Measurements from ENCODE around the gene SLC15A1. TPM values are rescaled to one million over a fixed set of nuclear protein-coding genes. Genes with fewer than 3 reads are reported as not detected.

Gene SLC15A1
- total RNA-seq, 4 donors from 2014 or later, result 0.19 to 5.3 (median 2.3) TPM

DNA sequence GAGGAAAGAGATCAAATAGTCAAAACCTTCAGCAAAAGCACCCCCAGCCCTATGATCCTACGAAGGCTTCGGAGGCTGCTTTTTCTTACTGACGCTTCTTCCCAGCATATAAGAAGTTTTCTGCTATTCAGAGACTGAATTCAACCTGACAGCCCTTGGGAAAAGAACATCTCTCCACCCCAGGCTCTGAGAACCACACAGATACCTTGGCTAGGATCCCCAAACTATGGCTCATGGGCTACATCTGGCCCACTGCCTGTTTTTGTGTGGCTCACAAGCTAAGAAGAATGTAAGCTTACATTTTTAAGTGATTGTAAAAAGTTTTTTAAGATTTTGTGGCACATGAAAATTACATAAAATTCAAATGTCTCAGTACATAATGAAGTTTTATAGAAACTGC lies 3.0 kb downstream of the SLC15A1 start:
- TF ChIP-seq POLR2A (IDR thresholded peaks at IDR 0.05), result no peak
- TF ChIP-seq, protein P1, sequence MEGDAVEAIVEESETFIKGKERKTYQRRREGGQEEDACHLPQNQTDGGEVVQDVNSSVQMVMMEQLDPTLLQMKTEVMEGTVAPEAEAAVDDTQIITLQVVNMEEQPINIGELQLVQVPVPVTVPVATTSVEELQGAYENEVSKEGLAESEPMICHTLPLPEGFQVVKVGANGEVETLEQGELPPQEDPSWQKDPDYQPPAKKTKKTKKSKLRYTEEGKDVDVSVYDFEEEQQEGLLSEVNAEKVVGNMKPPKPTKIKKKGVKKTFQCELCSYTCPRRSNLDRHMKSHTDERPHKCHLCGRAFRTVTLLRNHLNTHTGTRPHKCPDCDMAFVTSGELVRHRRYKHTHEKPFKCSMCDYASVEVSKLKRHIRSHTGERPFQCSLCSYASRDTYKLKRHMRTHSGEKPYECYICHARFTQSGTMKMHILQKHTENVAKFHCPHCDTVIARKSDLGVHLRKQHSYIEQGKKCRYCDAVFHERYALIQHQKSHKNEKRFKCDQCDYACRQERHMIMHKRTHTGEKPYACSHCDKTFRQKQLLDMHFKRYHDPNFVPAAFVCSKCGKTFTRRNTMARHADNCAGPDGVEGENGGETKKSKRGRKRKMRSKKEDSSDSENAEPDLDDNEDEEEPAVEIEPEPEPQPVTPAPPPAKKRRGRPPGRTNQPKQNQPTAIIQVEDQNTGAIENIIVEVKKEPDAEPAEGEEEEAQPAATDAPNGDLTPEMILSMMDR (IDR thresholded peaks at IDR 0.05), result no peak
- Histone ChIP-seq H3K27me3 (peaks cover 0 to 55% (median 11%) of the 10 kb centered on the region in 4 donors), H3K27ac (no peak overlapping the region), H3K4me3 (no peak overlapping the region), H3K4me1 (peaks cover 8 to 16% (median 11%) of the 10 kb centered on the region in 3 donors), H3K36me3 (no peaks in the 10 kb centered on the region), H3K9me3 (peaks cover 0 to 8% (median 0%) of the 10 kb centered on the region in 3 donors)
- WGBS, 2 donors, result 79 to 85% methylated on average over 3 of the region's 3 CpGs
- intact Hi-C loops (cut with DNase I), result no loop called here
- no peak for DNase-seq

DNA sequence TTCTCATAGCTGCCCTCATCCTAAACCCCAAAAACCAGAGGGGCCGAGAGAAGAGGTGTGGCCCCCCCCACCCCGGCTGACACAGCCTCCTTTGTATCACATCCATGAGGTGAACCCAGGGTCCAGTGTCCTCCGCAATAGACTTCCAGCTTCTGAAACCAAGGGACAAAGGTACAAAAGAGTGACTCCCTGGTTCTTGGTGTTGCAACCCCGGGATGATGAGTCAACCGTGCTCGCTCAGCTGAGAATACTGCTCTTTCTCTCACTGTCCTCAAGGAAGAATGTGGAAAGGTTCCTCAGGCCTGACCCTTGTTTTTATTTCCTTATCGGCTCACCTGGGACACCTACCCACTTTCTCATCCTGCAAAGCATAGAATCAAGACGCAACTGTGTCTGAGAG lies 5.5 kb downstream of the SLC15A1 start:
- no peak for DNase-seq
- Histone ChIP-seq H3K9me3 (no peaks in the 10 kb centered on the region), H3K36me3 (no peaks in the 10 kb centered on the region), H3K4me3 (no peak overlapping the region), H3K4me1 (peaks cover 2 to 7% (median 3%) of the 10 kb centered on the region in 3 donors), H3K27me3 (peaks cover 0 to 31% (median under 1%) of the 10 kb centered on the region in 4 donors), H3K27ac (no peak overlapping the region)
- intact Hi-C loops (cut with DNase I), result no loop called here
- whole genome bisulfite sequencing, 2 donors, result 85 to 87% methylated on average over 8 of the region's 8 CpGs
- TF ChIP-seq, protein P1 (IDR thresholded peaks at IDR 0.05), result no peak
- no peak for TF ChIP-seq POLR2A (IDR thresholded peaks at IDR 0.05)

DNA sequence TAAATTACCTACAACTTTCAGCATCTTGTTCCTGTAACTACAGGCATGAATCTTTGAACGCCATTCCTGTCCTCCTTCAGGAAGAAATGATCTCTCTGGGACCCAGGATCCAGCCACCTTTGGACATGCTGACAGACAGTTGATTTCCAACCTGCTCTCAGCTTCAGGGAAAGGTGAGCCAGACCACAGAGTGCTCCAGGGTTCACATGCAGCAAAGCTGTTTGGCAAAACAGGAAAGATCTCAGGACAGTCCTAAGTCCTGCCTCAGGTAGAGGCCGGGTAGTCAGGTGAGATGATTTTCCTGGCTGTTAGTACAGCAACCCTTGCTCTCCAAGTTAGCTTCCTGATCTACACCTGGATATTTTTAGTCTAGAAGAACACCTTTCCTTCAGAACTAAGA lies 9.1 kb downstream of the SLC15A1 start:
- Histone ChIP-seq H3K9me3 (no peaks in the 10 kb centered on the region), H3K36me3 (no peaks in the 10 kb centered on the region), H3K4me1 (no peaks in the 10 kb centered on the region), H3K27me3 (no peaks in the 10 kb centered on the region), H3K4me3 (no peak overlapping the region), H3K27ac (no peak overlapping the region)
- intact Hi-C loops (cut with DNase I), result no loop called here
- DNase-seq, result no peak
- 54 to 65% methylated on average over 2 of the region's 2 CpGs for WGBS, 2 donors
- TF ChIP-seq, protein P1 (IDR thresholded peaks at IDR 0.05), result no peak
- no peak for TF ChIP-seq POLR2A (IDR thresholded peaks at IDR 0.05)

- Histone ChIP-seq H3K9me3 (no peaks in the 10 kb centered on the region), H3K27me3 (no peaks in the 10 kb centered on the region)
These were observed 9.5 kb downstream of the SLC15A1 start for GRCh38 chr13:98742961-98743360.

DNA sequence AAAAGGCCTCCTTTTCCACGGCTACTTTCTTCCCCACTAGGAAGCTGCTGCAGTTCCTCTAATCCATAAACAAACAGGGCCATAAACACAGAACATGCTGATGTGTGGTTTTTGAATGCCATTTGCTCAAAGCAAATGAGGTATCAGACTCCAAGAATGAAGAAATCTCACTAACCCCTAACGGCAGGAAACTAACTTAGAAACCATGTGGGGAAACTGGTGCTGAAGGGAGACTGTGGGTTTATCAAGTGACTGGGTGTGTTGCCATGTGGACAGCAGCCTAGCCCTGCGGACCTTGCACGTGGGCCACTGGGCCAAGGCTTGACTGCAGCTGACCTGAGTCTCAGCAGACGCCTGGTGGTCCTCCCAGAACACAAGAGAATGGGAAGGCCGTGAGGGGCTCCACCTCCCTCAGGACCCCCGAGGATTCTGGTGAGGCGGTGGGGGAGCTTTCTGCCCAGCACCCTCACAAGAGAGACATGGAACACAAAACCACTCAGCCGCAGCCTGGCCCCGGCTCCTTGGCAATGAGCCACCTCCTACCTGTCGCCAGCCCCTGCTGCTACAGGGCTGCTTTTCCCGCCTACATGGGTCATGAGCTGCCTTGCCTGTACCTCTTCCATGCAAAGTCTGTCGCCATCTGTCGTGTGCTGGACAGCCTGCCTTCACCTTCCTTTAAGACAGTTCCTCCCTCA lies 10.6 kb downstream of the SLC15A1 start:
- intact Hi-C loops (cut with DNase I), result no loop called here
- 77 to 79% methylated on average over 10 of the region's 14 CpGs for WGBS, 2 donors
- no peaks in the 10 kb centered on the region for H3K27me3 ChIP-seq
- no peaks in the 10 kb centered on the region for H3K36me3 ChIP-seq
- TF ChIP-seq, protein P1 (IDR thresholded peaks at IDR 0.05), result no peak
- no peak for TF ChIP-seq POLR2A (IDR thresholded peaks at IDR 0.05)
- no peak for DNase-seq
- no peaks in the 10 kb centered on the region for H3K9me3 ChIP-seq
- H3K4me1 ChIP-seq, result no peaks in the 10 kb centered on the region
- no peak overlapping the region for H3K4me3 ChIP-seq
- no peak overlapping the region for H3K27ac ChIP-seq

More at GRCh38 chr13:98742961-98743360, 9.5 kb downstream of the SLC15A1 start:
- no peaks in the 10 kb centered on the region for H3K36me3 ChIP-seq
- H3K4me3 ChIP-seq, result no peak overlapping the region
- 89 to 96% methylated on average over 5 of the region's 5 CpGs for WGBS, 2 donors
- TF ChIP-seq, protein P1 (IDR thresholded peaks at IDR 0.05), result no peak
- TF ChIP-seq POLR2A (IDR thresholded peaks at IDR 0.05), result no peak
- intact Hi-C loops (cut with DNase I), result no loop called here
- DNase-seq, result no peak
- no peak overlapping the region for H3K27ac ChIP-seq
- H3K4me1 ChIP-seq, result no peaks in the 10 kb centered on the region

Measured in esophagus squamous epithelium (tissue), 5 donors.